B cell (primary cell): Measurements from ENCODE around the gene CMTM1.

Experiments
- CTCF ChIP-seq: fragments of 200-600 bp; IDR thresholded peaks from one replicate; pipeline ENCODE4 v1.8.0; 2022; ENCODE audit warnings: antibody characterized with exemption, mild to moderate bottlenecking
- EZH2 ChIP-seq: IDR thresholded peaks from 2 replicates; pipeline ENCODE4 v1.6.1; 2012; ENCODE audit warnings: borderline replicate concordance, low read depth, mild to moderate bottlenecking, moderate library complexity, low read length; ENCODE audit not compliant: insufficient read depth, poor library complexity, severe bottlenecking

GRCh38 chr16:66622863-66623262 lies 56.6 kb downstream of the CMTM1 start:
- TF ChIP-seq CTCF = no peak
- no peak for TF ChIP-seq EZH2
